Bronchial epithelial cell (primary cell): ENCODE measurements around the gene GRIN2C. TPM values are rescaled to one million over a fixed set of nuclear protein-coding genes. Genes with fewer than 3 reads are reported as not detected.

Experiments used
- DNase-seq: peaks from one replicate; pipeline ENCODE4 v3.0.0-alpha.2; 2010; ENCODE audit warnings: low read depth
- FAIRE-seq: peaks from 2 replicates; lab custom pipeline; 2011; peaks lifted over from hg19 to GRCh38; lab: Jason Lieb, UNC
- H3K27me3 ChIP-seq: 2 replicates; pipeline ENCODE4 v1.5.1; 2011; ENCODE audit warnings: low read length; ENCODE audit not compliant: control insufficient read depth, insufficient read depth
- H3K36me3 ChIP-seq: 2 replicates; pipeline ENCODE4 v1.5.1; 2011; ENCODE audit warnings: low read length; ENCODE audit not compliant: control insufficient read depth, insufficient read depth
- H3K4me3 ChIP-seq: 2 replicates; pipeline ENCODE4 v1.5.1; 2011; ENCODE audit warnings: mild to moderate bottlenecking, low read depth, low read length, control low read depth
- total RNA-seq: library from RNA; depleted of rRNA; stranded (reverse); fragments of >200 nt; gene quantifications from 2 replicates; pipeline ENCODE4 v1.2.1, GENCODE V29; 2014
- TF ChIP-seq, protein P1 (sequence below): IDR thresholded peaks from 2 replicates; pipeline ENCODE4 v1.5.1; 2011; ENCODE audit warnings: mild to moderate bottlenecking, moderate library complexity, low read length, control low read depth, inconsistent platforms; ENCODE audit not compliant: insufficient read depth, severe bottlenecking

GRIN2C gene
- total RNA-seq, 1 donor from 2014 or later, result under 0.01 TPM

DNA sequence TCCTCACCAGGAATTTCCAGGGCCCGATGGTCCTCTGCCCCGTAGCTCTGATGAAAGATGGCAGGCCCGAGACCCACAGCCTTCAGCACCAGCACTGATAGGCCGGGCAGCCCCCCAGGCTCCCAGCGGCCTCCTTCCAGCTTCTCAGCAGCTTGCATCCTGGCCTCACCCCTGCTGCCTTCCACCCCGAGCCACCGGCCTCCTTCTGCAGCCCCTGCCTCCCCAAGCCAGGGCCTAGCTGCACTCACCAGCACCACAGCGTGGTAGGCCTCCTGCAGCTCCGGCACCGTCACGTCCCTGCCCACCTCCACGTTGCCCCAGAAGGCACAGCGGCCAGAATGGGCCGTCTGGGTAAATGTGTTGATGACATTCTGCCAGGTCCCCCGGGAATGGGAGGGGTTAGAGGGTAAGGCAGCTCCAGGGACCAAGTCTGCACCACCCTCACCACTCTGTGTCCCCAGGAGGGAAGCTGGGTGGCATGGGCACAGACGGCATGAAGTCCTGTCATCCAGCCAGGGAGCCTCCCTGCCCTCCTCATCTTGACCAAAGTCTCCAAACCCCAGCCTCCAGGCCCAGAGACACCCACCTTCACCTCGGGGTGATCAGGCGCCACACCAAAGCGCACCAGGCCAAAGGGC, 6.6 kb upstream of the GRIN2C start:
- Histone ChIP-seq H3K4me3 (no peak overlapping the region), H3K27me3 (peaks cover 3% of the 10 kb centered on the region), H3K36me3 (peaks cover 6% of the 10 kb centered on the region)
- DNase-seq (no peak), FAIRE-seq (no peak)
- TF ChIP-seq, protein P1, sequence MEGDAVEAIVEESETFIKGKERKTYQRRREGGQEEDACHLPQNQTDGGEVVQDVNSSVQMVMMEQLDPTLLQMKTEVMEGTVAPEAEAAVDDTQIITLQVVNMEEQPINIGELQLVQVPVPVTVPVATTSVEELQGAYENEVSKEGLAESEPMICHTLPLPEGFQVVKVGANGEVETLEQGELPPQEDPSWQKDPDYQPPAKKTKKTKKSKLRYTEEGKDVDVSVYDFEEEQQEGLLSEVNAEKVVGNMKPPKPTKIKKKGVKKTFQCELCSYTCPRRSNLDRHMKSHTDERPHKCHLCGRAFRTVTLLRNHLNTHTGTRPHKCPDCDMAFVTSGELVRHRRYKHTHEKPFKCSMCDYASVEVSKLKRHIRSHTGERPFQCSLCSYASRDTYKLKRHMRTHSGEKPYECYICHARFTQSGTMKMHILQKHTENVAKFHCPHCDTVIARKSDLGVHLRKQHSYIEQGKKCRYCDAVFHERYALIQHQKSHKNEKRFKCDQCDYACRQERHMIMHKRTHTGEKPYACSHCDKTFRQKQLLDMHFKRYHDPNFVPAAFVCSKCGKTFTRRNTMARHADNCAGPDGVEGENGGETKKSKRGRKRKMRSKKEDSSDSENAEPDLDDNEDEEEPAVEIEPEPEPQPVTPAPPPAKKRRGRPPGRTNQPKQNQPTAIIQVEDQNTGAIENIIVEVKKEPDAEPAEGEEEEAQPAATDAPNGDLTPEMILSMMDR, result no peak

DNA sequence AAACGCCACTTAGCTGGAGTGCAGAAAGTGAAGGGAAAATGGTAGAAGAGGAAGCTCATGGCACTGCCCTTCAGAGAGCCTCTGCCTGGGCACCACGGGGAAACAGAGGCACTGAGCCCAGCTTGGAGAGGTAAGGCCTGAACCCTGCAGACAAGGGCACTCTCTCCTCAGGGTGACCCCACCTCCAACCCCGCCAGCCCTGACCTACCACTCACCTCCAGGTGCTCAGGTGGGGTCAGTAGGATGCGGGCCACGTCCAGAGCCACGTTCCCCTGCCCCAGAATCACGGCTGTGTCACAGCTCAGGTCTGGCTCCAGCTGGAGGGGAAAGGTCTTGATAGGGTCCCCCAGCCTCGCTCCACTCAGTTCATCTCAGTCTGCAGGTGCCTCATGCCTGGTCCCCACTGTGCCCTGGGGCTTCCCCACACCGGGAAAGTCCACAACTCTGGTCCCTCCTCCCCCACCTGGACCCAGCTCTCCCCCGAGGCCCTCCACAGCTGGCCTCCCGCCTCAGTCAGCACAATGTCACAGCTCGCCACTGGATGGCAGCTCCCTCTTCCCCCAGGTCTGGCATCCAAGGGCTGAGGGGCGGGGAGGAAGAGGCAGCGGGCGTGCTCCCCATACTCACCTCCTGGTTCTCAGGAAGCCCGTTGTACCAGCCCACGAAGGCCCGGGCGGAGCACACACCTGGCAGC, 6.0 kb upstream of the GRIN2C start:
- FAIRE-seq, result no peak
- H3K27me3 ChIP-seq, result peaks cover 9% of the 10 kb centered on the region

DNA sequence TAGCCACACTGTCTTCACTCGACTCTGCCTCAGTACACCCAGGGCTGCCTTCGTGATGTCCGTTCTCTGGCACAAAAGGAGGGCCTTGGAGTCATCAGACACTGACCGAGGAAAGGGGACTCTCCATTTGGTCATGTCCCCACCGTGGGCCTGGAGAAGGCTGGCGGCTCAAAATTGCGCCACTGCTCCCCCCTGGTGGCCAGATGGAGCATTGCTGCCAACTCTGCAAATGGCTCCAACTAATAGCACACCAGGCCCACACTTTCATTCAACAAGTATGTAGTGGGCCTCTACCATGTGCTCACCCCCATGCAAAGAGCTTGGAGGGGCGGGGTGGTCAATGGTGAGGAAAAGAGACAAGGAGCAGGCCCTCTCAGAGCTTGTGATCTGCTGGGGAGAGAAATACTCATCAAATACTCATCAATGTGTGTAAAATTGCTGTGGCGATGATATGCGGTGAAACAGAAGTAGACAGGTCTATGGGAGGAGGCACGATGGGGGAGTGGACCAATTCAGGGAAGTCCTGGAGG, 5.2 kb upstream of the GRIN2C start:
- TF ChIP-seq, protein P1, result peak; percentile 93
- Histone ChIP-seq H3K27me3 (peaks cover 16% of the 10 kb centered on the region), H3K36me3 (peaks cover 6% of the 10 kb centered on the region), H3K4me3 (no peak overlapping the region)
- FAIRE-seq (no peak), DNase-seq (peak; percentile 31)

More for the DNA sequence above, 6.0 kb upstream of the GRIN2C start:
- Histone ChIP-seq H3K4me3 (no peak overlapping the region), H3K36me3 (peaks cover 6% of the 10 kb centered on the region)
- TF ChIP-seq, protein P1, result no peak
- no peak for DNase-seq

DNA sequence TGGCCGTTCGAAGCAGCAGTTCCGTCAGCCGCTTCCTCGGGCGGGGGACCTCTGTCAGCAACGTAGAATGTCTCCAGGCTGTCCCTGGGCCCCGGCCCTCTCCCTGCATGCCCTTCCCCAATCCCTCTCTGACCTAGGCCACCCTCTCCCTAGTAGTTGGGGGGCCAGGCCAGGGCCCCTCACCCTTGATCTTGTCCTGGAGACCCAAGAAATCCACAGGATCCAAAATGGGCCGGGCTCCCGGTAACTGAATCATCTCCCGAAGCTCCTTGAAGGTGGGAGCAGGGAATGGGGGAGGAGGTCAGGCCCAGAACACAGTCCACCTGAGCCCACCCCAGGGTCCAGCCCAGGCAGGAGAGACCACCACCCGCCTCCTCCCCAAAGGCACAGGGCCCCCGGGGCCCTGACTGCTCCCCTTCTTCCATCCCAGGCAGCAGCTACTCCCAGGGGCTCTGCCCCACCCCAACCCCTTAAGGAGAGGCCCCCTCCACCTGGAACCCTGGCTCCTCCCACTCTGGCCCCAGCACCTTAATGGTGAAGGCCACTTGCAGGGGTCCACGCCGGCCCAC, 4.7 kb upstream of the GRIN2C start:
- FAIRE-seq (no peak), DNase-seq (no peak)
- Histone ChIP-seq H3K27me3 (peaks cover 18% of the 10 kb centered on the region), H3K4me3 (no peak overlapping the region), H3K36me3 (peaks cover 6% of the 10 kb centered on the region)
- TF ChIP-seq, protein P1, result no peak

DNA sequence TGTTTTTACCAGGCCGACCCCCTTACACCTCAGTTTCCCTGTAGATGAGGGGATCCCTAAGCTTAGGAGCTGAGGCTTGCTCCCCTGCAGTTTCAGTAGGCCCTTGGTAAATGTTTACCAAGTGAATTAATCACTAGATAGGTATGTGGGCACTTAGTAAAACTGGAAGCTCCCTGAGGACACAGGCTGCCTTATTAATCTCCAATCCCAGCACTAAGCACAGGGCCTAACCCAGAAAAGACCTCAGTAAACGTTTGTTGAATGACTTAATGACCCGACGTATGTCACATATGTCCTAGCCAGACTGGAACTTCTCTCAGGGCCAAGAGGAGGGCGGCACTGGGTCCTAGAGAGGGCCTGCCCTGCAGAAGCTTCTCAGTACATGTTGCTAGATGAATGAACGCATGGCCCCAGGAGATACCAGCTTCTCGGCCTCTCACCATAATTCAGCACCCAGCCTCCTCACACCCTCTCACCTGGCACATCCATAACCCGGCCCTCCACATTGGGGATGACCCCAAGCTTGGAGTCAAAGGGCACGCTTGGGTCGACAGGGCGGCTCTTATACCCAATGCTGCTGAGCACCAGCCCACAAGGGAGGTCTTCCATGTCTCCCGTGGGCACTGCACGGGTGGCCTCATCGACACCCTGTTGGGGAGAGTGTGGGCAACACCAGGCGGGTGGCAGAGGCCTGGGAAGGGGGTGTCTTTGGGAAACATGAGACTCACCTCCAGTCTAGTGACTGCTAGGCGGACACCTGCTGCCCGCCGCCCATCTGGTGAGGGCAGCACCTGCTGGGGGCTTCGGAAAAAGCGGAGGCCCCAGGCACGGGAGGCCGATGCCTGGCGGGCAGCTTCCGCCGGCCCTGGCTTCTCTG, 4.0 kb upstream of the GRIN2C start:
- TF ChIP-seq, protein P1, result no peak
- FAIRE-seq (no peak), DNase-seq (no peak)
- Histone ChIP-seq H3K27me3 (peaks cover 26% of the 10 kb centered on the region), H3K4me3 (no peak overlapping the region), H3K36me3 (peaks cover 6% of the 10 kb centered on the region)
